GM21717 (cell line): Measurements from ENCODE around the gene DIP2C.
"Not testable (repeated sequence)": the region's sequence is repeated elsewhere in the genome, so short reads cannot be mapped to it uniquely, and the experiment has no call there.

Experiments
- ATAC-seq: cut with Tn5 transposase; IDR thresholded peaks from one replicate; pipeline ENCODE4 v1.9.1; 2021; ENCODE audit warnings: mild to moderate bottlenecking, moderate library complexity; ENCODE audit not compliant: unreplicated experiment

Gene DIP2C

DNA sequence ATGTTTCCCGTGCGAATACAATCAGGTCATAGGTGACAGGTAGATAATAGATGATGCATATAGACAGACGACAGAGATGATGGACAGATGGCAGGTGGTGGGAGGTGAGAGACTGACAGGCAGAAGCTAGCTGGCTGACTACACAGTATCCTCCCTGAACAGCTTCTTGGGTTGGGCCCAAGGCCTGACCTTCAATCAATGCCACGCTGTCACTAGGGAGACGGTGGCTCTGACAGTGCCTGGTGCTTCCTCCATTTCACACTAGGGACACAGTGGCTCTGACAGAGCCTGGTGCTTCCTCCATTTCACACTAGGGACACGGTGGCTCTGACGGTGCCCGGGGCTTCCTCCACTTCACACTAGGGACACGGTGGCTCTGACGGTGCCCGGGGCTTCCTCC lies 200.1 kb downstream of the DIP2C start:
- no peak for ATAC-seq

DNA sequence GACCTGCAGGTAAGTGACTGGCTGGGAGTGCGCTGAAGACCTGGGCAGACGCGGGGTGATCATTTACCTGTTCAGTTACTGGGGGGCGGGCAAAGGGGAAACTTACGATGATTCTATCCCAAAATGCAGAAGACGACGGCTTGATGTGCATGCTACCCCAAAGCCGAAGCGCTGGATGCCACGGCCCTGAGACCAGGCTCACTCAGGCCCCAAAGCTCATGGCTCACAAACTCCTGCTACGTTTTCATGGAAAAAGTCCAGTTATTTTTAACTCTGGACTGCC lies 200.6 kb downstream of the DIP2C start:
- no peak for ATAC-seq

DNA sequence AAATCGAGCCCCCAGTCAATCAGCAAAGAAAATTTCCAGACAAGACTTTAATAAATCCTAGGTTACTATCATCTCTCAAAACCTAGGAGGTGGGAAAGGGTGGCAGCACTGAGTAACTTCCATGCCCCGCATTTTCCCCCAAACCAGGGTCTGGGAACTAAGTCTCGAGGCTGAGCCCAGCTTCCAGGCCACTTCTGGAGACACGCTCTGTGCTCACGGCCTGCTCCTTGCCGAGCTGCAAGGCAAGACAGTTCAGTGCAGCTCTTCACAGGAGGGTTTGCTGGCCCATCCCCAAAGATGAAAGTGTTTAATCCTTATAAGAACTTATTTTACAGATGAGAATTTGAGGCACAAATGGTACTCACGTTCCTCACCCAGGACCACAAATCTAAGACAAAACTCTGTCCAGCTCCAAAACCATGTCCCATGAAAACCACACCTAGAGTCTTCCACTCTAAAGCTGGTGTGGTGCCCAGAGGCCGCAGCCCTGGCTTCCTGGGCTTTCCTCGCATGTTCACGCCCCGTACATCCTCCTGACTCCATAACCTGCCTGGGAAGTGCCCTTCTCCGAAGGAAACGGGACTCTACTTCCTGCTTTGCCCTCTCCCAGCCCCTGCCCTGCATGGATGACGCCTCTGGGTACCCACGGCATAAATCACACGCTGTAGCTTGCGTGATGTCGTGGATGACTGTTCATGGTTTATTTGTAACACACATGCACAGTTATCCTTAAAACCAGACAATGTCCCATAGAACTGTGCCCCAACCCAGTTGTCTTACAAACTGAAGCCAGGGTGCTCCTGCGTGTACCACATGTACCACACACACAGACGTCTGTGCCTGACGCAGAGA lies 201.2 kb downstream of the DIP2C start:
- no peak for ATAC-seq

DNA sequence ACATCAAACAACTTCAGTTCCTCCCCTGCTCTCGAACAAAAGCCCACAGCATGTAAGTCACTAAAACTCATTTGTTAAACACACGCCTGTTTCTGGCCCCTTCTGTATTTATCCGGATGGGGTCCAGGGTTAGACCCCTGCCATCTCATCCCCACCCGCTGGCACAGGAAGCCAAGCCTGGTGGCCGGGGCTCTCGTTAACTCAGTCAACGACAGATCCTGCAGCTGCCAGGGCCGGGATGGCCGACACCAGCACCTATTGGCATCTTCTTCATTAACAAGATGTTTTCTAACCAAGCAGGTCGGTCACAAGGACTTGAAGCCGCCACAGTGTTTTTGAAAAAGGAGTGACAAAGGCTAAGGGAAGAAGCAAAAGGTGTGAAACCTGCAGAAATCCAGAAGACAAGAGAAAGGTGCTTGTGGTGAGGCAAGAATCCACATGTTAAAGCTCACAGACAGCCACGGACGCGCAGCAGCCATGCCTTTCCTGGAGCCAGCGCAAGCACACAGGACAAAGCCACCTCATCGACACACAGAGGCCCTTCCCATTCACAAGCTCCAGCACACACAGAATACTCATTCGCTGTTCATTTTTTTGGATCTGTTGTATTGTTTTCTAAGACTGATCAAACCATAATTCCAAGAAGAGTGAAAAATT lies 202.7 kb downstream of the DIP2C start:
- no peak for ATAC-seq

DNA sequence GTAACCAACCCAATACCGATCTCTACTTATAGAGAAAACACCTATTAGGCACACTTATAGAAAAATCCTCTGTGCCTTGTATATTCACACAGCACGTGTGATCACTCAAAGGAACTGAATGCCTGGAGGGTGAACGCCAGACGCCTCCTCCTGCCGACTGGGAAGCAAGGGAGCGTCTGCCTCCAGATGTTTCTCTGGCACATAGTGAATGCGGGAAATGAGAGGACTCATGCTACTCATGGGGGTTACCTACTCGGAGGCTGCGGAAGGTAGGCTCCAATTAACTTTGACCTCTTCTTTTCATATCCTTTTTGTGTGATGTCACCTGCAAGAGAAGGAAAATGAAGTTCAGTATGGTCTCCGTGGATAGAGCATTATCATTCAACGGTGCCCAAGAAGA lies 203.3 kb downstream of the DIP2C start:
- no peak for ATAC-seq

DNA sequence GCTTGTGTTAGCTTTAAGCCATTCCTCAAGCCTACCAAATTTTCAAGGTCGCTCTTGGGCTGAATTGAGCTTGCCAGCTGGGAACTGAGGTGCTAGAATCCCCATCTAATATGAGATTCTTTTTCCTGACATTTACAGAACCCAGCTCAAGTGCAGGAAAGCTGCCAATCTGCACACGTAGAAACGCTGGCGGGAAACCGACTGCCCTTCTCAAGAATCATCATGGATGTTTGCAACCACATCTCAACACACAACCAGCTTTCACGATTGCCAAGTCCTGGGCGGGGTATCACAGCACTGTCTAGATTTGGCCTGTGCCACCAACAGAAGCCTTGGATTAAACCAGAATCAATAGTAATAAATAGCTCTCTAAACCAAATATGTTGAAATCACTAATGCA lies 203.7 kb downstream of the DIP2C start:
- no peak for ATAC-seq

DNA sequence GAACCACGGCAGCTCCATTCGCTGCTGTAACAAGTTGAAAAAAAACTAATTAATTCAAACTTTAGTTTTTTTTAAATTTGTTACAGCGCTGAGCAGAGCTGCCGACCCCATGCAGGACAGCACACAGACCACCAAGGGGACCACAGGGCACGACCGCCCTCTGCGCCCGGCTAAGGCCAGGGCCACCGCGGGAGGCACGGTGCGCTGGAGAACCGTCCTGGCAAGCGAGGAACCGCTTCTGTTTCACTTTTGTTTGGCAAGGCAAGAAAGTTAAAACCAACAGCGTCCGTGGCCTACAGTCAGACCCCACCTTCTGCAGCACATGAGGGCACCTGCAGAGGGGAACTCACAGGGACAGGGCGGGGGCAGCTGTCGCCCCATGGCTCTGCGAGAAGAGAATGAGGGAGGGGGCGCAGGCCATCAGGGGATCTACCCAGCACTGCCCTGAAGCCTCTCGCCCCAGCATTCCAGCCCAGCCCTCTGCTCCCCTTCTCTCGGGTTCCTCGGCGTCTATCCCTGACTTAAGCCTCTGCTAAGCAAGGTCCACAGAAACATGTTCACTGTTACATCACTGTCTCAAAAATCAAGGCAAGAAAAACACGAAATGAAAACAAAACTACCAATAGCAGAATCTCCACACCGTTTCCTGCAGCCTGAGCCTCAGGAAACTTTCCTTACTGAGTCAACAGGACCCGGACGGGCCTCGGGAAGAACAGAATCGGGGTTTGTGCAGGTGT lies 204.4 kb downstream of the DIP2C start:
- no peak for ATAC-seq

DNA sequence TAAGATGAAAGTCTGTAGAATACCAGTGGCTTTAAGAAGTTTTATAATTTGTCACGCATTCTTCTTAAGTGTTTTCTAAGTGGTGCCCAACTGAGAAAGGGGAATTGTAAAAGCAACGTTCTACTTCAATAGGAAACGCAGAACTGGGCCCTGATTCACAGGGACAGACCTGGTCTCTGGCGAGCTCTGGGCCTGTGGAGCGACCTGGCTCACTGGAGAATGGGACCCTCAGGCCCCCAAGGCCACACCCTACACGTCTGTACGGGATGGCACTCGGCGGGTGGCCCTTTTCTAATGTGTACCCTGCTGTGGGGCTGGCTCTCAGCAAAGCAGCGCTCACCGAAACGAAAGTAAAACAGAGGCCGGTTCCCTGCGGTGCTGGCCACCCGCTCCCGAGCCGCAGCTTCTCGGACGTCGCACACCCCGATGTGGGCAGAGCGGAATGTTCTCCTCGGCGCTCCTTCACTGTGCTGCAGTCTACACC lies 205.0 kb downstream of the DIP2C start:
- no peak for ATAC-seq

DNA sequence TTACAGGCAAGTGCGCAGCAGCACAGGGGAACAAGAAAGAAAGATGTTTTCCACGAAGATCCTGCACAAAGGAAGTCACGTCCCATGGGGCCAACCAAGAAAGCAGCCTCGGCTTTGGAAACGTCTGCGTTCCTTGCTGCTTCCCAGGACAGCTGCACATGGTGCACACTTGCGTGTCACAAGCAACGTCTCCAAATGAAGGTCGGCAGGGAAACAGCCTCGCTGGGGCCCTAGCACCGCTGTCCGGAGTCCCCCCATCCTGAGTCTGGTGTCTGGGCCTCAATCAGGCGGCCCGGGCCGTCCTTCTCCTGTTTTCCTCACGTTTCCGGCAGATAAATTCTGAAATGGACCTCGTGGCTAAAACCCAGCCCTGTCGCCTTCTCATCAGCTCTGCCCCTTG lies 206.2 kb downstream of the DIP2C start:
- no peak for ATAC-seq

DNA sequence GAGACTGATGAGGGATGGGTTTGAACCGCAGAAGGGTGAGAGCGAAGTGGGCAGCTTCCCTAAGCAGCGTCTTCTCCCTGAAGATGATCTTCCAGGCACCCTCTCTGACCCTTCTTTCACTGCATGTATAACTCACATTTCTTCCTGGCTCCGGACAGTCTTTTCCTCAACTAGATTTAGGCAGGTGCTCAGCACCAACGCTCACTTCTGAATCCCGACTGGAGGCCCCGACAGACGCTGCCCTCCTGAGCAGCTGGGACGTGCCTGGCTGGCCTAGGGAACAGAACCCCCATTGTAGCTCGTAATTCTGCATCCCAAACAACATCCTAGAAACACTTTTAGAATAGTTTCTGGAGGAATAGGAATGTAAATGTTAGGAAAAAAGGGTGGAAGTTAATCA lies 206.6 kb downstream of the DIP2C start:
- no peak for ATAC-seq

DNA sequence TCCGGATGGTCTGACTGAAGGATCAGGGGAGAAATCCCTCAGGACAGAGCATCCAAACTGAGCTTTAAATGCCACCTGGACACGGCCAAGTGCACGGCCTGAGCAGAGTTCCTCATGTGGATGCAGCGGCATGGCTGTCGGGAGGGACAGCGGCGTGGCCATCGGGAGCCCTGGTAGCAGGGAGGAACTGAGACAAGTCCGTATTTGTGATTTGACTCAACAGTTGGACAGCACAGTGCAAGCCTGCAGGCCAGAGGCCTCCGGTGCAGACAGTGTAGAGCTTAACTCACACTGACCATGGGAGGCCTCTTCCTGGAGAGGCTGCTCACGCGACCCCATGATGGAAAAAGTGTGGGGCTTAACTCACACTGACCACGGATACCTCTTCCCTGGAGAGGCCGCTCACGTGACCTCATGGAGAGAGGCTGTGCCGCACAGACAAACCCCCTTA lies 207.4 kb downstream of the DIP2C start:
- ATAC-seq: no peak

DNA sequence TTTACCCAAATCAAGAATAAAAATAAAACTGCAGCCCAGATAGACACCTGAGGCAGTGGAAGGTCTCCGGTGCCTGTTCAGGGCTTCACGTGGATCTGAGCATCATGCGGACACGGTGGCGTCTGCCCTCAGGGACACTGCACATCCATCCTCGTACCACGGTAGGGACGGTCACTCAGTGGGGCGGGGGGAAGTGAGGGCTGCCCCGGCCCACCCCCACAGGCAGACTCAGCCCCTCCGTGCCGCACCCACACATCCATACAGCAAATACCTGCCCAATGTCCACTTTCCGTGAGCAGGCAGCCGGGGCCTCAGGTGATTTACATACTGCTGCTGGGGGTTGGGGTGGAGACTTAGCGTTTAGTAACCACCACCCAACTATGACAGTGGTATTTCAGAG lies 207.8 kb downstream of the DIP2C start:
- no peak for ATAC-seq

DNA sequence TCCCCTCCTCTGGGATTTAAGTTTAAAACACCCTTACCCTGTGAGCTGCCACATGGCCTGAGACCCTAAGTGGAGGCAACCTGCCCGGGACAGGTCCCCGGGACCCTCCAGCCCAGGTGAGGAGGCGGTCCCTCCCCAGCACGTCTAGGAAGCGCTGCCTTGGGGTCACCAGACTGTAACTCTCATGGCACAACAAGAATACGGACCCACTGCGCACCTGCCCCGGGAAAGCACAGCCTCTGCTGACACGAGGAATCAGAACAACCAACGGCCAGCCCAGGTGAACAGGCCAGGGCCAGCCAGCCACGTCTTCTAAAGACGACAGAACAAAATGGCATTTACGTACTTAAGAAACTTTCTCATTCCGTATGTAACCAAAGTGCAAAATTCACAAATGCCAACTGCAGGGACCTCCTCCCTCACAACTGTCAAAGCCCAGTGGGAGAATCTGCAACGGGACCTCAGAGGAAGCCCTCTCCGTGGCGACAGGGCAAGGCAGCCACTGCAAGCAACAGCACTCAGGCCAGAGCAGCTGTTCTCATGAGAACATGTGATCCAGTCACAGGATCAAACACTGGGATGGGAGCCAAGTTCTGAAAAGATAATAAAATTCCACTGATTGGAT lies 208.4 kb downstream of the DIP2C start:
- ATAC-seq: no peak

DNA sequence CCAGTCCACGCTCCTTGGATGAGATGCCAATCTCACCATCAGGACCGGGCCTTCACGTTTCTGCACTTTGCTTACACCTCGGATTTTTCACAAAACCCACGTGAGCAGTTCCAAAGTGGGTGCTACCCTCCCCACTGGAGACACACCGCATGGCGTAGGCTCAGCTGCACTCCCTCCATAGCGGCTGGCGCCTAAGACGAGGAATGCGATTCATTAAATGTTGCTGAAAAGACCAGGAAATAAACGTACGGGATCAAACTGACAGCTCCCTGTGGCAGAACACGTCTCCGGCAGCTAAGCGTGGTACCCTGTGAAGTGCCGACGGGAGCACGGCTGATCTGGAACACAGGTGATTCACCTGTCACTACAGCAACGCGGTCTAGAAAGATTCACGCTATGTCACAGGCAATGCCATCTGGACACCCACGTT lies 209.0 kb downstream of the DIP2C start:
- ATAC-seq: no peak

DNA sequence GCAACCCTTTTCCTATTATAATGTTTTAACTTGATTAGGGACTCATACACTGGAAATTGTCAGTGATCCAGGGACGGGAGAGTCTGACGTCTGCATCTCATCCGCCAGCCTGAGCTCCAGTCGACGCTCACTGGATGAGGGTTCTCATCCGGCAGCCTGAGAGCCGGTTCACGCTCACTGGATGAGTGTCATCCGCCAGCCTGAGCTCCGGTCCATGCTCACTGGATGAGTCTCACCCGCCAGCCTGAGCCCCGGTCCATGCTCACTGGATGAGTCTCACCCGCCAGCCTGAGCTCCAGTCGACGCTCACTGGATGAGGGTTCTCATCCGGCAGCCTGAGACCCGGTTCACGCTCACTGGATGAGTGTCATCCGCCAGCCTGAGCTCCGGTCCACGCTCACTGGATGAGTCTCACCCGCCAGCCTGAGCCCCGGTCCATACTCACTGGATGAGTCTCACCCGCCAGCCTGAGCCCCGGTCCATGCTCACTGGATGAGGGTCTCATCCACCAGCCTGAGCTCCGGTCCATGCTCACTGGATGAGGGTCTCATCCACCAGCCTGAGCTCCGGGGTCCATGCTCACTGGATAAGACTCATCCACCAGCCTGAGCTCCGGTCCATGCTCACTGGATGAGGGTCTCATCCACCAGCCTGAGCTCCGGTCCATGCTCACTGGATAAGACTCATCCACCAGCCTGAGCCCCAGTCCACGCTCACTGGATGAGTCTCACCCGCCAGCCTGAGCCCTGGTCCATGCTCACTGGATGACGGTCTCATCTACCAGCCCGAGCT lies 209.6 kb downstream of the DIP2C start:
- not testable (repeated sequence) for ATAC-seq

DNA sequence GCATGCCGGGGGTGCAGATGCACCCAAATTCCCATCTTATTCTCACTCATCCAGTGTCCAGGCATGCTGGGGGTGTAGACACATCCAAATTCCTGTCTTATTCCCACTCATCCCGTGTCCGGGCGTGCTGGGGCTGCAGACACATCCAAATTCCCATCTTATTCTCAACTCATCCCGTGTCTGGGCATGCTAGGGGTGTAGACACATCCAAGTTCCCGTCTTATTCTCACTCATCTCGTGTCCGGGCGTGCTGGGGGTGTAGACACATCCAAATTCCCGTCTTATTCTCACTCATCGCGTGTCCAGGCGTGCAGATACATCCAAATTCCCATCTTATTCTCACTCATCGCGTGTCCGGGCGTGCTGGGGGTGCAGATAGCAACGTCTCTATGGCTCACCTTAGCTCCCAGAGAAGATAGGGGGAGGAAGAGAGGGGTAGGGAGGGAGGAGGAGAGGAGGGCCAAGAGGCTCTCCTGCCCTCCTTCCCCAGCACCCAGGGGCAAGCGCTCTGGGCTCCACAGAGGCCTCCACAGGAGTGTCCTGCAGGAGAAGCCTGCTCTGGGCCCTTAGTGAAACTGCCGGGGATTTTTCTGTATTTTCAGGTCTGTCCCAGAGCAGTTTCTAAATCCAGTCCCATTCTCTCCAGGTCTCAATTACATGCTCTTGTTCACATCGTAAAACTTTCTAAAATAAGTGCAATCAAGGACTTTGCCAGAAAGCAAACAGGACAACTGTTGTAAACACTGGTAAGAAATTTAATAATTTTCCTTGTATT lies 210.8 kb downstream of the DIP2C start:
- ATAC-seq: no peak

DNA sequence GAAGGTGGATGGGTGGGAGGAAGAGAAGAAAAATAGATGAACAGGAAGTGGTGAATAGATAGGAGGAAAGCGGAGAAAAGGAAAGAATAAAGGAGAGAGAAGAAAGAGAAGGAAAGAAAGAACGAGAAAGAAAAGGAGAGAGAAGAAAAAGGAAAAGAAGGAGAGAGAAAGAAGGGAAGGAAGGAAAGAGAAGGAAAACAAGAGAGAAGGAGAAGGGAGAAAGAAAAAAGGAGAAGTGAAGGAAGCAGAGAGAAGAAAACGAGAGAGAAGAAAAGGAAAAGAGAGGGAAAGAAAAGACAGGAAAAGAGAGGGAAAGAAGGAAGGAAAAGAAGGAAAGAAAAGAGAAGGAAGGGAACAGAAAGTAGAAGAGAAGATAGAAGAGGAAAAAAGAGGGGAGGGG lies 211.8 kb downstream of the DIP2C start:
- ATAC-seq: no peak

DNA sequence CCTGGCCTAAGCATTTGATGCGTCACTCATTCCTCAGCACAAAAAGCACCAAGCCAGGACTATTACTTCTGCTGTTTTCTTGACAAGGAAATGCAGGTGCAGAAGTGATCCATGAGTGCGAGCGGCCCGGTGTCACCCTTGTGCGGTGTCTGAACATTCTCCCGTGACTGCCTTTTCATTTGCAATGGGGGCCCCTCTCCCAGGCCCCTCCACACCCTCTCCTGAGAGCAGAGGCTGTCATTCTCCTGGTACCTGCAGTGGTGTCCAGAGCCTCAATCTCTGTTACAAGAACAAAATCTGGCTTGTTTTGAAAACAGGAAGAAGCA lies 213.1 kb downstream of the DIP2C start:
- no peak for ATAC-seq

DNA sequence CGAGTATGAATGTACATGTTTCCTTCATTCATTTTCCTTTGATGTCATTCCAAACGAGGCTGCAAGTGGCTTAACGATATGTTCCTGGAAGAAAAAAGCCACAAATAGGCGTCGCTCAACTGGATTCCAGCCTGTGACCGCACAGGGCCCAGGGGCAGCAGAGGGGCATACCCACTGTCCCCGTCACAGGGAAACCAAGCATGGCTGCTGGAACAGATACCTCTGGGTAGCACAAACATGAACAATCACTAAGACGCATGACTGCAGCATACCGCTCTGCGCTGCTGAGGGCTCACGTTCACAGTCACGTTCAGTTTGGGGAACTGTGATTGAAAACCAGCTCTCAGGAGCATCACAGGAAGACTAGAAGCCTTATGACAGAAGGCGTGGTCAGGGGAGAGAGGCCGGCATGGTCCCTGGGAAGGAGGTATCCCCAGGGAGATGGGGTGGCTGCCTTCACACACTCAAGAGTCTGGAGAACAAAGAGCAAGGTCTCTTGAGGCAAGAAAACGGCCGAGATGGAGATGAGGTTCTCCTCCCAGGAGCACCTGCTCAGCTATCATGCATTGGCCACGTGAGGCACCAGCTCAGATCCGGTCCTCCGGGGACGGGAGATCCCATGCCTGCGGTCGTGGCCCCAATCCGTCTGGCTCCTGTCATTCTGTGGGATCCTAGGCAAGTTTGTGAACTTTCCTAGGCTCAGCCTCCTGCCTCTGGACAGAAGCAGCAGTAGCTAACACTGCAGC lies 213.6 kb downstream of the DIP2C start:
- ATAC-seq: no peak
